ENCODE results near the gene CDCP1.

Gene CDCP1

DNA sequence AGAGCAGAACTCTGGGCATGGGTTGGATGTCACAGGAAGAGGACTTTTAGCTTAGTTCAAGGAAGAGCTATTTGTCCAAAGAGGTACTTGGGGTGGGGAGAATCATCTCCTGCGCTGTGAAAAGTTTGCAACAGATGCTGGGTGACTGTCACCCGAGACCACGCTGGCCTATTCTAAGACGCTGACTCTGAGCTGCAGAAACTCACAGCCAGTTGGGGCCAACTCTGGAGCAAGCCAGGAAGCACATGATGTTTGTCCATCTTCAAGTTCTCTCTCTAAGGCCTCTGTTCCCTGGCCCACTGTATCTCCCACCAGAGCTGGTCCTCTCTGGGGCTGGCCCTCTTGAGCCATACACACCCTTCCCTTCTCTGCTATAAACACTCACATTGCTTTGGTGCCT, 17.9 kb upstream of the CDCP1 start:
- TF ChIP-seq GATA2 (IDR thresholded peaks at IDR 0.05; ENCODE audit: low read depth, low read length) (no peak), GATA3 (IDR thresholded peaks at IDR 0.05; ENCODE audit: low read depth, low read length) (no peak)

DNA sequence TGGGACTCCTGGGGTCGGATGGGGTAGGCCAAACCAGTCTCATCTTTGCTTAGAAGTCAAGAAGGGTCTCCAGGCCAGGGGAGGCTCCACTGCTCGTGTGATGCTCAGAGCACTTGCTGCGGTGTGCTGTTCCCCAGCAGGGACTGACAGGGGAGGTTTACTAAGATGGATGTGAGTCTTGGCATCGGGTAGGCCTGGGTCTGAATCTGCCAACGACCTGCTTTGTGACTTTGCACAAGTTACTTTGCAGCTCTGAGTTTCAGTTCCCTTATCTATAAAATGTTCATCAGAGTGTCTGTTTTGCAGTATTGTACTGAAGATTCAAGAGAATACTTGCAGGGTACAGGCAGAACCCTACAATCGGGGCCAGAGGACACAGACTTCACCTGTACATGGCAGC, 17.3 kb upstream of the CDCP1 start:
- TF ChIP-seq GATA3 (IDR thresholded peaks at IDR 0.05; ENCODE audit: low read depth, low read length) (no peak), GATA2 (IDR thresholded peaks at IDR 0.05; ENCODE audit: low read depth, low read length) (no peak)

DNA sequence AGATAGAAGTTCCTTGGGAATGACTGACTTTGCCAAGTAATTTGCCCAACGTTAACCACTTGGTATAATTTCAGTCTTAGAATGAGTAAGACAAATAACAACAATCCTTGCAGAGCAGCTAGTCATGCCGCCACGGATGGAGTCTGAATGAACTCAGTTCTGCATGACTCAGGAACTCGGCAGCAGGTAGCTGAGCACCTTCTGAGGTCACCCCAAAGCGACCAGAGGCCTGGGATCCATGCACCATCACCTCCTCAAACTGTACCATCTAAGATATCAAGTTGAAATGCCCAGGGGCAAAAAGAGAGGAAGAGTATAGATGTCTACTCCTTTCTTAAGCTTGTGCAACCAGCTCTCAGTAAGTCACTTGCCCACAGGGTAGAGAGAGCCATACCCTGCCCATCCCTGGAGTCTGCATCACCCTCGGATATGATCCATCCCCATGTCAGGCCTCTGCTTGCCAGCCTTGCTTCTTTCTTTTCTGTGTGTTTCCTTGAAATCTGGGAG, 8.5 kb upstream of the CDCP1 start:
- TF ChIP-seq GATA2 (IDR thresholded peaks at IDR 0.05; ENCODE audit: low read depth, low read length): no peak
- TF ChIP-seq GATA3 (IDR thresholded peaks at IDR 0.05; ENCODE audit: low read depth, low read length): no peak

DNA sequence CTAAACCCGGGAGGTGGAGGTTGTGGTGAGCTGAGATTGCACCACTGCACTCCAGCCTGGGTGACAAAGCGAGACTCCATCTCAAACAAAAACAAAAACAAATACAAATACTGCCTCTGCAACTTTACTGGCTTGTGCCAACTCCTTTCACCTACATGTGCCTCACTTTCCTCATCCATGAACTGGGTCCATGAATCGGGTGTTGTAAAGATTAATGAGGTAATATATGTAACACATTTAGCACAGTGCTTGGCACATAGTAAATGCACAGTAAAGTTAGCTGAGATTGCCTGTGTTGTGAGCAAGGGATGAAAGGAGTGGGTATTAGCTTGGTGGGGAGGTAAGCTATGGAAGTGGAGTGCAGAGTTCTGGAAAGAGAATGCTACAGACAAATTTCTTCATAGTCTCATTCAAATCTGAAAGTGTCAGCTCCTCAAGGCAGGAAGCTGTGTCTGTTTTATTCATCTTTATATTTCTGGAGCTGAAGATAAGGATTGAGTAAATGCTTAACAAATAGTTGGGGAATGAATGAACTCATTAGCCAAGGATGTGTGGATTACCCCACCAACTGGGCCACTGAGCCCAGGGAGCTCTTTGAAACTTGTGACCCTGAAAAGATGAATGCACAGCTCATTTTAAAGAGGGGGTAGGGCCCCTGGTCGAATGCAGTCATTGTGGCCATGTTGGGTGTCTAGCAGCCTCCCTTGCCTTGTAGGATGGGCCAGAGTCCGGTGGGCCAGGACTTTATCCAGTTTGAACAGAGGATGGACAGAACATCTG, 7.7 kb upstream of the CDCP1 start:
- TF ChIP-seq GATA3 (IDR thresholded peaks at IDR 0.05; ENCODE audit: low read depth, low read length) (no peak), GATA2 (IDR thresholded peaks at IDR 0.05; ENCODE audit: low read depth, low read length) (no peak)

DNA sequence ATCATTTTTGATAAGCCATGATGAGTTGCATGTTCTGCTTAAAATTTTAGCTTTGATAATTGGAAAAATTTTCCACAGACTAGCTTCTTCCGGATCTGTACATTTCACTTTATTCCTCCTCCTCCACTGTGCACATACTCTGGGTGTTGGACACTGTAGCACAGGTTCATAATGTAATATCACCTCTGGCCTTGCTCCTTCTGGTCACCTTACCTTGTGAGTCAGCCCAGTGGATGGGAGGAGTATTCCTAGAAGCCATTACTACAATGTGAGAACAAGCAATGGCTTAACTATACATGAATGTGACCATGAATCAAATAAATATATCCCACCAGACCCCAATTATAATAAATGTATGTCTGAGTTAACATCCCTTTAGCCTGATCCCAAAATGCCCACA, 6.1 kb upstream of the CDCP1 start:
- TF ChIP-seq GATA3 (IDR thresholded peaks at IDR 0.05; ENCODE audit: low read depth, low read length) (no peak), GATA2 (IDR thresholded peaks at IDR 0.05; ENCODE audit: low read depth, low read length) (no peak)

DNA sequence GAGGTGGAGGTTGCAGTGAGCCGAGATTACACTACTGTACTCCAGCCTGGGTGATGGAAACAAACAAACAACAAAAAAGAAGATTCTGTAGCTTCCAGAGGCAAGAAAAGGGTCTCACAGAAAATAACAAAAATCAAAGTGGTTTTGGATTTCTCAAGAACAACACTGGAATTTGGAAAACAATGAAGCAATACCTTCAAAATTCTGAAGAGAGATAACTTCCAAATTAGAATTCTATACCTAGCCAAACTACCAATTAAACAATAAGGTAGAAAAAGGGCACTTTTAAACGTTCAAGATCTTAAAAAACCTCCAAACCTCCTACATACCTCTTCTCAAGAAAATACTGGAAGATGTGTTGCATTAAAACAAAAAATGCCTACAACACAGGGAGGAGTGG, 4.9 kb upstream of the CDCP1 start:
- TF ChIP-seq GATA3 (IDR thresholded peaks at IDR 0.05; ENCODE audit: low read depth, low read length) (no peak), GATA2 (IDR thresholded peaks at IDR 0.05; ENCODE audit: low read depth, low read length) (no peak)

DNA sequence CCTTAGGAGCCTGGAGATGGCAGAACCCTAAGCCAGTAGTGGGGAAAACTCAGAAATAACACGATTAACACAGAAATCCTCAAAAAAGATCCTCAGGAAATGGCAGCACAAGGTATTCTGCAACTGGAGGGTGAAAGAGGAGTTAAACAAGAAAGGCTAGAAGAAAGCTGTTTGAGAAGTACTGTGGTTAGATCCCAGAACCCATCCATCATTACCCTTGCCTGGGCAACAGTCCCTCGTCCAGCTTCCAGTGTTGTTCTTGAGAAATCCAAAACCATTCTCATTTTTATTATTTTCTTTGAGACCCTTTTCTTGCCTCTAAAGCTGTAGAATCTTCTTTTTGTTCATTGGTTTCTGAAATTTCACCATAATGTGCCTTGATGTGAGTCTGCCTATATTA, 2.7 kb upstream of the CDCP1 start:
- no peak for TF ChIP-seq GATA2 (IDR thresholded peaks at IDR 0.05; ENCODE audit: low read depth, low read length)

DNA sequence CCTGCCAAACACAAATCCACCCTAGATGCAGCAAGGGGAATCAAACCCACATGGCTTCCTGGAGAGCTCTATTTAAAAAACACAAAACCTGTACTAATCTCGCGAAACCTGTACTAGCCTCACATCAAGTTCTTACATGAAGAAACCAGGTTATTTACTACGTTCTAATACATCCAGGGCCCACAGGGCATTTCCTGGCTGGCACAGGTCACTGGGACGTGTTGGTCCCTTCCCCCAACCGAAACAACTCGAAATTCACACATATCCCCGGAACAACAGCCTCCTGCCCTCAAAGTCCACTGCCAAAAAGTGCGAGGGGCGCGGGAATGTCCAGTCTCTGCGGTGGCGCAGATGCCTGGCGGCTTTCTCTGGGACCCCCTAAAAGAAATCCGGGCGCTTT, 955 bp downstream of the CDCP1 start:
- no peak for TF ChIP-seq GATA2 (IDR thresholded peaks at IDR 0.05; ENCODE audit: low read depth, low read length)
- no peak for TF ChIP-seq GATA3 (IDR thresholded peaks at IDR 0.05; ENCODE audit: low read depth, low read length)

DNA sequence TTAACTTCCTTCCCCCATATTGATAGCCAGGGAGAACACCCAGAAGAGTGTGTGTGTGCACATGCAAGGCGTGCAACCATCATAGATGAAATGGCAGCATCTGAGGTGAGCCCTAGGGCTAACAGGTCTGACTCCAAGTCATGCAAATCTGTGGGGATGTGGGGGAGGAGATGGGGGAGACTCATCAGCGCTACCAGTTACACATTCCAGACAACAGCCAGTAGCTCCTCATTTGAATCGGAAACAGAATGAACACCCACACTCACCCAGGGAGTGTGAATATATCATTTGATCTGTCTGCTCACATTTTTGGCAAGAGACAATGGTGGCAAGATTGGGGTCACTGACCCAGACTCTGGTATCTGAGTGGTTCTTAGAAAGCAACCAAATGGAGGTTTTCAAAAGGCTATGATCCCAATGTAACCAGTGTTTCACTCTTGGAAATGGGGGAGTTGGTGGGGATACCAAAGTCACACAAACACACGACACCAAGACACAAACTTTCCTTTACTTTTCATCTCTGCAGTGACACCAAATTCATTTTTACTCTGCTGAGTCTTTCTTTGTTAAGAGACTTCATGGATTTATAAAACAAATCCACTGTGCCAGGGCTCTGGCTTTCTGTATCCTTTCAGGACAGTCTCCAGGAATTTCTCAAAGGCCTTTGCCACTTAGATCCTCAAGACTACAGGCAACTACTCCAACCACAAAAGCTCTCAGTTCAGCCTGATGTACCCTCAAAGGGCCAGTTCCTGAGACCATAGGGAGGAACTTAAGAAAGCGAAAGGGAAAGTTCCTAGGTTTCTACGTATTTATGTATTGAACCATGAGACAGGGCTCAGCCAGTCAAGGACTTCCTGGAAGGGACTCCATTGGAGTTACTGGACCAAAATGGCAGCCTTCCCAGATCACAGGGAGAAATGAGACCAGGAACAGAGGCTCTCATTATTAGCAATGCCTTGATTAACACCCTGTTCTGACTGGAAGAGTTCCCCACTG, 2.2 kb downstream of the CDCP1 start:
- TF ChIP-seq GATA3 (IDR thresholded peaks at IDR 0.05; ENCODE audit: low read depth, low read length) (no peak), GATA2 (IDR thresholded peaks at IDR 0.05; ENCODE audit: low read depth, low read length) (no peak)

DNA sequence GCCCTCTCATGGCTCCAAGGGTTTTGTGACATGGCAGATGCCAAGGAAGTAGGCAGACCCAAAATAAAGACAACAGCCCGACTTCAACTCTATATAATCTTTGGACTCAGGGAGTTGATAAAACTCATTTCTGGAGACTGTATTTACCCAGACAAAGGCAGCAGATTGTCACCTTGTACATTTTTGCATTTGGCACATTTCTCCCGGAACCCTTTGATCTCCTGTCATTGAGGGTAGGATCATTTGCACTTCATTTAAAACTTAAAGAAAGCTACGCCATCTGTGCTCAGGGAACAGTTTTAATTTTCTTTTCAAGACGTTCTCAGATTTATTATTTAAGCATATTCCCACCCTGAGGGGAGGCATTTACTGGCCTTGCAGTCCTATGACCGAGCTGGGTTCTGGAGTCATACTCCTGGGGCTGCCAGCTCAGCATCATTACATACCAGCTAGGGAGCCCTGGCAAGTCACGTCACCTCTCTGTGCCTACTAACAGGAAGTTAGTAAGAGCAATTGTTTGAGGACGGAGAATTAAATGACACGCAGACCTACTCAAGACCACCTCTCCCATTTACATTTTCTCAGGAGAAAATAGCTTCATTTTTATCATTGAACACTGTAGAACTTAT, 5.9 kb downstream of the CDCP1 start:
- no peak for TF ChIP-seq GATA3 (IDR thresholded peaks at IDR 0.05; ENCODE audit: low read depth, low read length)
- TF ChIP-seq GATA2 (IDR thresholded peaks at IDR 0.05; ENCODE audit: low read depth, low read length): no peak

DNA sequence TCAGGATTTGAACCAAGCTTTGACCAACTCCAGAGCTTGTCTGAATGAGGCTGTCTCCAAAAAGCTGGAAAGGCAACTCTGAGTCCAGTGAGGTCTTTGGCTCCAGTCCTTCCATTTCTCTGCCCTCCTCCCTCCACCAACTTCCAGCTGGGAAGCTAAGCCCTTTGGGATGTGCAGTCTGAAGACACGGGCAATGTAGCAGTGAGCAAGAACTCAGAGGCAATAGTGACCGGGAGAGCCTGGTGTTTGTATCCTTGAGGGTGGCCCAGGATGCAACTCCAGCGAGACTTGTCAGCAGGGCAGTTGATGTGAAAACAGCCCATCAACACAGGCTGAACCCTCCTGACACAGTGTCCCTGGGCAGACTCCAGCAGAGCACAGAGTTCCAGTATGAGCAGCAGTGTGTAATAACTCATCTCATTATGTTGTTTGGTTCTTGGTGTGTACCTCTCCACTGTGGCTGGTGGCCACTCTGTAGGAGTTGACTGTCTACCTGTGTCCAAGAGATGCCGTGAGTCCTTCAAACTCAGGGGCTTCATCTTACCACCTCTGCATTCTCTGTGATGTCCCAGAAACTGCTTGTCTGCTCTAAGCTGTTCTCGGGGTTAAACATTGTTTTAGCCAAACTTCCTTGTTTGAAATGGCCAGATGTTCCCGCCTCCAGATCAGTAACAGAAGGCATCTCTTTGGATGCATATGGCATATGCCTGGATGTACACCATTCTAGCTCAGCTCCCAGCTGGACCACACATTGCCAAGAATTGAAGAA, 6.6 kb downstream of the CDCP1 start:
- TF ChIP-seq GATA3 (IDR thresholded peaks at IDR 0.05; ENCODE audit: low read depth, low read length) (no peak), GATA2 (IDR thresholded peaks at IDR 0.05; ENCODE audit: low read depth, low read length) (no peak)

DNA sequence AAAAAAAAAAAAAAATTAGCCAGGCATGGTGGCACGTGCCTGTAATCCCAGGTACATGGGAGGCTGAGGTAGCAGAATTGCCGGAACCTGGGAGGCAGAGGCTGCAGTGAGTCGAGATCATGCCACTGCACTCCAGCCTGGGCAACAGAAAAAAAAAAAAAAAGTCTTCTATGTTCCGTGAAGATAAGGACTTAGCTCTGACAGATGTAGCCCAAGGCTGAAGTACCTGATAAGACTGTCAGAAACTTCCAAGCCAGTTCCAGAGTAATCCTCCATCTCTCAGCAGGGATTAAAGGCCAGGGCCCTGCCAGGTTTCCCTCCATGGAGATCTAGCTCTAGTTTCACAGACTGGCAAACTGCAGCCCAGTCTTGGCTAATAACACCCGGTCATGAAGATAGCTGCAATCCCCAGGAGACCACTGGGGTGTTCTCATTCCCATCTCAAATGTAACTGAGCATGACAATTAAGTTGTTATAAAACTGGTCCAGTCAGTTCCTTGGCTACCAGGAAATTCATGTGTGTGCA, 8.5 kb downstream of the CDCP1 start:
- TF ChIP-seq GATA3 (IDR thresholded peaks at IDR 0.05; ENCODE audit: low read depth, low read length) (no peak), GATA2 (IDR thresholded peaks at IDR 0.05; ENCODE audit: low read depth, low read length) (no peak)

DNA sequence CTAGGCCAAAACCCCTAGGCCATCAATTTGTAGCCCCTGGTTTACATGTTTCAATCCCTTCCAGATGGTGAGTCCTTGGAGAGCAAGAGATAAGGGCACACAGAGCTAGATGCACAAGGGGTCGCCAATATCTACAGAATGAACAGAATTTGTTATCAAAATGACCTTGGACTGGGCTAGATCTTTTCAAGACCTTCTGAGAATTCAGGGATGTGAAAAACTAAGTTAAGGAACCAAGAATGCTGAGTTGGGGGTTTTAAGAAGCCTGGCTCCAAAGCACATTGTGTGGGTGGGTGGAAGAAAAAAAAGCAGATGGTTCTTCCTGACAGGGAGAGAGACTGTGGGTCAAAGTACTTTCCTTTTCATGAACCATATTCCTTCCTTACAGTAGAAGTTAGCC, 10.2 kb downstream of the CDCP1 start:
- TF ChIP-seq GATA3 (IDR thresholded peaks at IDR 0.05; ENCODE audit: low read depth, low read length) (no peak), GATA2 (IDR thresholded peaks at IDR 0.05; ENCODE audit: low read depth, low read length) (no peak)

Data from SH-SY5Y (cell line).